Measurements from ENCODE around the gene DNAJC17.

DNA sequence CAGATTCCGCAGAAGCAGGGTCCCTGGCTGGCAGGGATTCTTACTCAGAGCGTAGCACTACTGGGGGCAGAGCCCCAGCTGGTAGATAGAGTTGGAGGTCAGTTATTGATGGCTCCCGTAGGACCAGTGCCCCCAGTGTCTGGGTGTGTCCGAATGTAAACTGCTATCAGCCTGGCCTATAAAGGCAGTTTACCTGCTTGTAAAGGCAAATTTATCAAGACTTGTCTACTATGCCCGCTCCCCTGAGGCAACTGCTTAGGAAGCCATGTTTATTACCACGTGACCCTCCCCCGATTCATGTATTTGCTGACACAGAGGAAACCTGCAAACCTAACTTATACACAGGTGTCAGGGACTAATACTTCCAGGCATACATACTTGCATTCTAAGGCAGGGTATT is 21.8 kb upstream of the DNAJC17 start:
- no peak for TF ChIP-seq CENPX (CRISPR knock-in tag; IDR thresholded peaks at IDR 0.05)
- no peak for TF ChIP-seq ZNF282 (IDR thresholded peaks at IDR 0.05; ENCODE audit: partially characterized antibody)
- no peak for TF ChIP-seq SPEN (CRISPR knock-in tag; IDR thresholded peaks at IDR 0.05; ENCODE audit: low read depth)
- TF ChIP-seq, protein P1, sequence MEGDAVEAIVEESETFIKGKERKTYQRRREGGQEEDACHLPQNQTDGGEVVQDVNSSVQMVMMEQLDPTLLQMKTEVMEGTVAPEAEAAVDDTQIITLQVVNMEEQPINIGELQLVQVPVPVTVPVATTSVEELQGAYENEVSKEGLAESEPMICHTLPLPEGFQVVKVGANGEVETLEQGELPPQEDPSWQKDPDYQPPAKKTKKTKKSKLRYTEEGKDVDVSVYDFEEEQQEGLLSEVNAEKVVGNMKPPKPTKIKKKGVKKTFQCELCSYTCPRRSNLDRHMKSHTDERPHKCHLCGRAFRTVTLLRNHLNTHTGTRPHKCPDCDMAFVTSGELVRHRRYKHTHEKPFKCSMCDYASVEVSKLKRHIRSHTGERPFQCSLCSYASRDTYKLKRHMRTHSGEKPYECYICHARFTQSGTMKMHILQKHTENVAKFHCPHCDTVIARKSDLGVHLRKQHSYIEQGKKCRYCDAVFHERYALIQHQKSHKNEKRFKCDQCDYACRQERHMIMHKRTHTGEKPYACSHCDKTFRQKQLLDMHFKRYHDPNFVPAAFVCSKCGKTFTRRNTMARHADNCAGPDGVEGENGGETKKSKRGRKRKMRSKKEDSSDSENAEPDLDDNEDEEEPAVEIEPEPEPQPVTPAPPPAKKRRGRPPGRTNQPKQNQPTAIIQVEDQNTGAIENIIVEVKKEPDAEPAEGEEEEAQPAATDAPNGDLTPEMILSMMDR (CRISPR knock-in tag; IDR thresholded peaks at IDR 0.05): no peak
- no peak for TF ChIP-seq PTBP1 (IDR thresholded peaks at IDR 0.05; ENCODE audit: low read depth, low read length, poor library complexity, severe bottlenecking)
- no peak for TF ChIP-seq KDM1A (CRISPR knock-in tag; IDR thresholded peaks at IDR 0.05)
- TF ChIP-seq POLR2AphosphoS5 (IDR thresholded peaks at IDR 0.05; ENCODE audit: low read depth, low read length): no peak
- no peak for TF ChIP-seq SRSF9 (IDR thresholded peaks at IDR 0.05; ENCODE audit: borderline replicate concordance, insufficient read depth, low read depth, low read length, poor library complexity, severe bottlenecking)
- no peak for TF ChIP-seq GTF3A (CRISPR knock-in tag; conservative IDR thresholded peaks at IDR 0.05)

All from HepG2 (cell line).